Left ventricle myocardium inferior (tissue), 1 donor: ENCODE data around the gene NEDD4L. TPM values are rescaled to one million over a fixed set of nuclear protein-coding genes. Genes with fewer than 3 reads are reported as not detected.
A peak's percentile ranks its signal among the peaks of the same experiment; 100 is the strongest.

ENCODE experiments used
- DNase-seq: peaks from one replicate; pipeline ENCODE4 v3.0.0-alpha.2; 2020
- H3K27ac ChIP-seq: fragments of 200-600 bp; replicated peaks from 2 replicates; pipeline ENCODE4 v1.8.0; 2021
- H3K27me3 ChIP-seq: fragments of 200-600 bp; 2 replicates; pipeline ENCODE4 v1.8.0; 2021; ENCODE audit warnings: low read depth
- H3K36me3 ChIP-seq: fragments of 200-600 bp; 2 replicates; pipeline ENCODE4 v1.8.0; 2021
- H3K4me1 ChIP-seq: fragments of 200-600 bp; 2 replicates; pipeline ENCODE4 v1.8.0; 2021
- H3K4me3 ChIP-seq: fragments of 200-600 bp; 2 replicates; pipeline ENCODE4 v1.8.0; 2021; ENCODE audit warnings: mild to moderate bottlenecking, moderate library complexity
- H3K9me3 ChIP-seq: fragments of 200-600 bp; replicated peaks from 2 replicates; pipeline ENCODE4 v1.8.0; 2021
- intact Hi-C: fragments of 100-400 bp; cut with micrococcal nuclease; formaldehyde crosslinking; loops from one replicate; pipeline ENCODE4 v1.11.0; 2022
- total RNA-seq: library from RNA; stranded (reverse); fragmentation: NEBNext Ultra II Directional; extraction: Animal tissue kit (Norgen Biotek cat#: 25700); gene quantifications from one replicate; pipeline ENCODE4 v1.2.1, GENCODE V29; 2021
- TF ChIP-seq, protein P1 (sequence below): fragments of 200-600 bp; IDR thresholded peaks from 2 replicates; pipeline ENCODE4 v1.8.0; 2021; ENCODE audit warnings: antibody characterized with exemption, mild to moderate bottlenecking, borderline replicate concordance
- donor health status: DM: no; HTN: yes; CAD: no; lungs with severe emphysema.

The NEDD4L gene
- total RNA-seq, 1 donor from 2014 or later, result 45.8 TPM

DNA sequence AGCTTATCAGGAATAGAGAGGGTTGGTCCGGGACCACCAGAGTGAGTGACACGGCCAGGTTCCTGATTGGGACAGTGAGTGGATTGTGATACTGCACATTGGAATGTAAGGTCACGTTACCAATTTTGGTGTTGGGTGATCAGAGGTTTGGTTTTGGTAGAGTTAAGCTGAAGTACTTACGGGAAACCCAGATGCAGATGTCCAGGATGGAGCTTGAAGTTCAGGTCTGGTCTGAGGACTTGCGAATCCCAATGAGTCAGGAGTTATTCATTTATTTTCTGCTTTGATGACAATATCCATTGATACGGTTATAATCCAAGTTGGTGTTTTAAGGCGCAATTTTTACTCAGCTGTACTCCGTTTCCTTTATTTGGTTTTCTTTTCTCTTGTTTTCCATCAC lies 311.2 kb downstream of the NEDD4L start:
- Histone ChIP-seq H3K27me3 (no peaks in the 10 kb centered on the region), H3K27ac (no peak overlapping the region), H3K4me1 (no peaks in the 10 kb centered on the region), H3K4me3 (no peak overlapping the region), H3K36me3 (peaks cover 61% of the 10 kb centered on the region), H3K9me3 (no peaks in the 10 kb centered on the region)
- DNase-seq, result no peak
- intact Hi-C loops, result no loop called here
- TF ChIP-seq, protein P1, sequence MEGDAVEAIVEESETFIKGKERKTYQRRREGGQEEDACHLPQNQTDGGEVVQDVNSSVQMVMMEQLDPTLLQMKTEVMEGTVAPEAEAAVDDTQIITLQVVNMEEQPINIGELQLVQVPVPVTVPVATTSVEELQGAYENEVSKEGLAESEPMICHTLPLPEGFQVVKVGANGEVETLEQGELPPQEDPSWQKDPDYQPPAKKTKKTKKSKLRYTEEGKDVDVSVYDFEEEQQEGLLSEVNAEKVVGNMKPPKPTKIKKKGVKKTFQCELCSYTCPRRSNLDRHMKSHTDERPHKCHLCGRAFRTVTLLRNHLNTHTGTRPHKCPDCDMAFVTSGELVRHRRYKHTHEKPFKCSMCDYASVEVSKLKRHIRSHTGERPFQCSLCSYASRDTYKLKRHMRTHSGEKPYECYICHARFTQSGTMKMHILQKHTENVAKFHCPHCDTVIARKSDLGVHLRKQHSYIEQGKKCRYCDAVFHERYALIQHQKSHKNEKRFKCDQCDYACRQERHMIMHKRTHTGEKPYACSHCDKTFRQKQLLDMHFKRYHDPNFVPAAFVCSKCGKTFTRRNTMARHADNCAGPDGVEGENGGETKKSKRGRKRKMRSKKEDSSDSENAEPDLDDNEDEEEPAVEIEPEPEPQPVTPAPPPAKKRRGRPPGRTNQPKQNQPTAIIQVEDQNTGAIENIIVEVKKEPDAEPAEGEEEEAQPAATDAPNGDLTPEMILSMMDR, result no peak

DNA sequence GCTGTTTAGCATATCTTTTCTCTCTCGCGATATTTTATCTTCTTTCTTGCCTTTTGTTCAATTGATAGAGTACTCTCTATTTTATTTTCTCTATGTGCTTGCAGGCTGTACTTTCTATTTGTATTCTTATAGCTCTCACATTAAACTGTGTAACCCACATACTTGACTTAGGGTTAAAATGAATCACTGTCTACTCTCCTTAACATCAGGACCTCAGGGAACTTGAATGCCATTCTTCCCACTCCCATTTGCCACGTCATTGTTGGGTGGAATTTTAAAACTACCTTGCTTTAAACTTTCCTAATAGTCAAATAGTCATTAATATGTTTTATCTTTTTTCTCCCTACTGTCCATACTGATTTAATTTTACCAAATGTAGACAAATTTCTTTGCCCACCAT lies 315.2 kb downstream of the NEDD4L start:
- intact Hi-C loops, result no loop called here
- Histone ChIP-seq H3K4me1 (peaks cover 23% of the 10 kb centered on the region), H3K27ac (no peak overlapping the region), H3K4me3 (no peak overlapping the region), H3K36me3 (peaks cover 32% of the 10 kb centered on the region), H3K27me3 (no peaks in the 10 kb centered on the region), H3K9me3 (no peaks in the 10 kb centered on the region)
- TF ChIP-seq, protein P1, result no peak
- DNase-seq, result no peak

DNA sequence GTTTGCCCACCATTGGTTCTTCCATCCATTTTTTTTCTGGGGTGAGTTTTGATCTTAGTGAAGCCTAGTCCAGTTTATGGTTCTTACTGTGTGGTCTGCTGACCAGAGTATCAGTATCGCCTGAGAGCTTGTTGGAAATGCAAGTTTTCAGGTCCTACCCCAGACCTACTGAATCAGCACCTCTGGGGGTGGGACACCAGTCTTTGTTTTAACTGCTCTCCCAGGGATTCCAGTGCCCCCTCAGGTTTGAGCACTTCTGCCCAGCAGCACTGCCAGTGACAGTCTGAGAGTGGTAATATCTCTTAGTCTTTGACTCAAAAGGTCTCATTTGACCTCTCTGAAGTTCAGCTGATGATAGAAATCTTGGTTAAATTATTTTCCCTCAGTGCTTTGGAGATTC lies 315.6 kb downstream of the NEDD4L start:
- Histone ChIP-seq H3K4me3 (no peak overlapping the region), H3K36me3 (peaks cover 36% of the 10 kb centered on the region), H3K4me1 (peaks cover 23% of the 10 kb centered on the region), H3K27me3 (no peaks in the 10 kb centered on the region), H3K9me3 (no peaks in the 10 kb centered on the region), H3K27ac (no peak overlapping the region)
- TF ChIP-seq, protein P1, result no peak
- intact Hi-C loops, result no loop called here
- DNase-seq, result no peak

DNA sequence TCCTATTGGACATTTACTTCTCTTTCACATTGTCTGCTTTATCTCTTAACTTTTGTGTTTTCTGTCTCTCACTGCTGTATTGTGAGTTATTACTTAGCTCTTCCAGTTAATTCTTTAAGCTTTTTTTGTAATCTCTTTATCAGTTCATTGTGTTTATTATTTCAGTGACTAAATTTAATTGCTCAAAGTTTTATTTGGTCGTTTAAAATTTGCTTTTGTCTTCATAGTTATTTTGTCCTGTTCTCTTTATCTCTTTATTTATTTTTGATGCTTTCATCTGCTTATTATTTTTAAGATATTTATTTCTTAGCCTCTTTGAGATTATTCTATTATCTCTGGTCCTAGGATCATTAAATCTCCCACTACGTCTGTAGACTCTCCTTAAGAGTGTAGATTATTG lies 316.3 kb downstream of the NEDD4L start:
- Histone ChIP-seq H3K36me3 (peaks cover 43% of the 10 kb centered on the region), H3K4me1 (peaks cover 23% of the 10 kb centered on the region), H3K27me3 (no peaks in the 10 kb centered on the region), H3K27ac (no peak overlapping the region), H3K9me3 (no peaks in the 10 kb centered on the region), H3K4me3 (no peak overlapping the region)
- DNase-seq, result no peak
- intact Hi-C loops, result no loop called here
- TF ChIP-seq, protein P1, result no peak

DNA sequence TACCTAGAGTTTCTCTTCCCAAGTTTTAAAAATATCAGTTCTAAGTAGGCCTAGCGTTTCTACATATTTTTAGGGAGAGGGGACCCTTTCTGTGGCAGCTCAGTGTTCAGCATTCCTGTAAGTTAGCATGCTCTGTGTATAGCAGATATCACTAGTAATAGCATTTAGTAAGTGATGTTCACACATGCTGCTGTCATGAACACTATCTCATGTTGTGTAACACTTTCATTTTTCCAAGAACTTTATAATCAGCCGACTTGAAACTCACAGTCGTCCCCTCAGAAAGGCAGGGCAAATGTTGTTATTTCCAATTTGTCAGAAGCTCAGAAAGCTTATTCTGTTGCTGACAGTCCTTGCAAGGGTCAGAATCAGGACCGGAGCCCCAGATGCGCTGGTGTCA lies 317.2 kb downstream of the NEDD4L start:
- TF ChIP-seq, protein P1, result no peak
- Histone ChIP-seq H3K27me3 (no peaks in the 10 kb centered on the region), H3K4me1 (peaks cover 23% of the 10 kb centered on the region), H3K36me3 (peaks cover 45% of the 10 kb centered on the region), H3K27ac (peak overlapping the region; percentile 47), H3K4me3 (peak overlapping the region; percentile 13), H3K9me3 (no peaks in the 10 kb centered on the region)
- intact Hi-C loops, result no loop called here
- no peak for DNase-seq

DNA sequence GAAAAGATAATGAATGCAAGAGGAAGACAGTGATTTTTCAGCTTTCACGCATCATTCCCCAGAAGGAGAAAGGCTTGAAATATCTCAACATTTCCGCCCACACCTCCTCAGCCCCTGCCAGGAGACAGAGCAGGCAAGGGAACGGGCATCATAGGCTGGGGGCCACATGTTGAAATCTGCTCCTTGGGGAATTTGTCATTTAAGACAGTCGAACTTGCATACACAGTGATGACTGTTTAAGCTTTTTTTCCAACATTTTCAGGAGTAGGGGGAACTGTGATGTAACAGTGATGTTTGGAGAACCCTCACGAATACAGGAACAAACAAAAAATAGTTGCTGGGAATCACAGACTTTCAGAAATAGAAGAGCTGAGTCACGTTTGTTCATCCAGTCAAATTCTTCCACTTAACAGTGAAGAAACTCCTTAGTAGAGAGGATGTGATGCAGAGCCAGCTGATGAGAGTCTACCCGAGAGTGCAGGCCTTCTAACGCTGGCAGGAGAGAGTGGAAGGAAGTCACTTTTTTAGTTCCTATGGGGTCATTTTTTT lies 318.1 kb downstream of the NEDD4L start:
- H3K9me3 ChIP-seq, result no peaks in the 10 kb centered on the region
- H3K27ac ChIP-seq, result peak overlapping the region; percentile 47
- H3K27me3 ChIP-seq, result no peaks in the 10 kb centered on the region
- intact Hi-C loops, result no loop called here
- peak overlapping the region; percentile 13 for H3K4me3 ChIP-seq
- TF ChIP-seq, protein P1, result no peak
- peaks cover 23% of the 10 kb centered on the region for H3K4me1 ChIP-seq
- peaks cover 48% of the 10 kb centered on the region for H3K36me3 ChIP-seq
- DNase-seq, result no peak
